Measurements from ENCODE around the gene VASP. TPM values are rescaled to one million over a fixed set of nuclear protein-coding genes. Genes with fewer than 3 reads are reported as not detected.

Gene VASP
- total and polyA plus RNA-seq, 2 of the 13 experiments (the other 11 are each of a cell fraction or from before 2014, with no cell fraction given): 41.8 to 67.1 TPM

DNA sequence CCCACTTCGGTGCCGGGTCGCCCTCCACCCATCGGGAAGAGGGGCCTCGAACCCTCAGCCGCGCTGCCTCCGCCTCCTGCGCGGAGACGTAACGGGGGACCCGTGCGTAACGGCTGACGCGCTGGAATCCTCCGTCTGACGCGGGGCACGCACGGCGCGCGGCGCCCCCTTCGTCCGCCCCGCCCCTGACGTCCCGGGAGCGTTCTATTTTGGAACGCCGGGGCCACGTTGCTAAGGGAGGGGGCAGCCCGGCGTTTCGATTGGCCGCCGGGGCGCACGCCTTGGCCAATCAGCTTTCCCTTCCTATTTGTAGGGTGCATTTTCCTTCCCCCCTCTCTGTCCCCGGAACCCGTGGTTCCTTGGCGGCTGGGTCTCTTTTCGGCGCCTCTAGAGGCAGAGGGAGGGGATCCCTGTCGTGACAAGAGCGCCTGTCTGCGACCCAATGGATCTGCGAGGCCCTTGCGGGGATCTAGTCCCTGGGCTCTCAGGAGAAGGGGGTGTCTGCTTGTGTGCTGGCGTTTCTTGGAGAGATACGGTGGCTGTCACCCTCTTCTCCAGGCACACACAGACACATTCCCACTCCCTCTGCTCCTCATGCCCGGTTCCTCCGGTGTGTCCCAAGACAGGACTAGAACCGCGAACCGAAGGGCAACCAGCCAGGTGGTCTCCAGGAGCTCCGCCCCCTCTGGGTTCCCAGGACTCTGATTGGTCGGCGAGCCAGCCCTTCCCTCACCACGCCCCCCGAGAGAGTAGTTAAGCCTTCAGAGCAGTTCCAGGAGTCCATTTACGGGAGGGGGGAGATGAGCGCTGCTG, 37.9 kb upstream of the VASP start (continued):
- TF ChIP-seq TOE1 (CRISPR knock-in tag; IDR thresholded peaks at IDR 0.05) (no peak), ARID2 (CRISPR knock-in tag; IDR thresholded peaks at IDR 0.05; ENCODE audit: borderline replicate concordance) (no peak), RFXAP (CRISPR knock-in tag; IDR thresholded peaks at IDR 0.05; ENCODE audit: borderline replicate concordance) (peak; percentile 98), ZFP37 (CRISPR knock-in tag; IDR thresholded peaks at IDR 0.05; ENCODE audit: borderline replicate concordance) (no peak), SCMH1 (CRISPR knock-in tag; IDR thresholded peaks at IDR 0.05; ENCODE audit: borderline replicate concordance) (no peak), RFX1 (IDR thresholded peaks at IDR 0.05) (peak; percentile 79), MIXL1 (CRISPR knock-in tag; IDR thresholded peaks at IDR 0.05) (no peak), ZNF788 (CRISPR knock-in tag; IDR thresholded peaks at IDR 0.05; ENCODE audit: borderline replicate concordance) (peak; percentile 92), NKX3-1 (CRISPR knock-in tag; IDR thresholded peaks at IDR 0.05) (no peak), ZSCAN21 (CRISPR knock-in tag; IDR thresholded peaks at IDR 0.05; ENCODE audit: borderline replicate concordance) (no peak; the same call in 1 of the 2 replicates), PCBP1 (IDR thresholded peaks at IDR 0.05; ENCODE audit: borderline replicate concordance, low read depth, low read length) (no peak), ZNF432 (CRISPR knock-in tag; IDR thresholded peaks at IDR 0.05; ENCODE audit: borderline replicate concordance) (no peak)
- TF ChIP-seq, protein P1, sequence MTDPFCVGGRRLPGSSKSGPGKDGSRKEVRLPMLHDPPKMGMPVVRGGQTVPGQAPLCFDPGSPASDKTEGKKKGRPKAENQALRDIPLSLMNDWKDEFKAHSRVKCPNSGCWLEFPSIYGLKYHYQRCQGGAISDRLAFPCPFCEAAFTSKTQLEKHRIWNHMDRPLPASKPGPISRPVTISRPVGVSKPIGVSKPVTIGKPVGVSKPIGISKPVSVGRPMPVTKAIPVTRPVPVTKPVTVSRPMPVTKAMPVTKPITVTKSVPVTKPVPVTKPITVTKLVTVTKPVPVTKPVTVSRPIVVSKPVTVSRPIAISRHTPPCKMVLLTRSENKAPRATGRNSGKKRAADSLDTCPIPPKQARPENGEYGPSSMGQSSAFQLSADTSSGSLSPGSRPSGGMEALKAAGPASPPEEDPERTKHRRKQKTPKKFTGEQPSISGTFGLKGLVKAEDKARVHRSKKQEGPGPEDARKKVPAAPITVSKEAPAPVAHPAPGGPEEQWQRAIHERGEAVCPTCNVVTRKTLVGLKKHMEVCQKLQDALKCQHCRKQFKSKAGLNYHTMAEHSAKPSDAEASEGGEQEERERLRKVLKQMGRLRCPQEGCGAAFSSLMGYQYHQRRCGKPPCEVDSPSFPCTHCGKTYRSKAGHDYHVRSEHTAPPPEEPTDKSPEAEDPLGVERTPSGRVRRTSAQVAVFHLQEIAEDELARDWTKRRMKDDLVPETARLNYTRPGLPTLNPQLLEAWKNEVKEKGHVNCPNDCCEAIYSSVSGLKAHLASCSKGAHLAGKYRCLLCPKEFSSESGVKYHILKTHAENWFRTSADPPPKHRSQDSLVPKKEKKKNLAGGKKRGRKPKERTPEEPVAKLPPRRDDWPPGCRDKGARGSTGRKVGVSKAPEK (CRISPR knock-in tag; IDR thresholded peaks at IDR 0.05; ENCODE audit: borderline replicate concordance): no peak
- TF ChIP-seq, protein P2, sequence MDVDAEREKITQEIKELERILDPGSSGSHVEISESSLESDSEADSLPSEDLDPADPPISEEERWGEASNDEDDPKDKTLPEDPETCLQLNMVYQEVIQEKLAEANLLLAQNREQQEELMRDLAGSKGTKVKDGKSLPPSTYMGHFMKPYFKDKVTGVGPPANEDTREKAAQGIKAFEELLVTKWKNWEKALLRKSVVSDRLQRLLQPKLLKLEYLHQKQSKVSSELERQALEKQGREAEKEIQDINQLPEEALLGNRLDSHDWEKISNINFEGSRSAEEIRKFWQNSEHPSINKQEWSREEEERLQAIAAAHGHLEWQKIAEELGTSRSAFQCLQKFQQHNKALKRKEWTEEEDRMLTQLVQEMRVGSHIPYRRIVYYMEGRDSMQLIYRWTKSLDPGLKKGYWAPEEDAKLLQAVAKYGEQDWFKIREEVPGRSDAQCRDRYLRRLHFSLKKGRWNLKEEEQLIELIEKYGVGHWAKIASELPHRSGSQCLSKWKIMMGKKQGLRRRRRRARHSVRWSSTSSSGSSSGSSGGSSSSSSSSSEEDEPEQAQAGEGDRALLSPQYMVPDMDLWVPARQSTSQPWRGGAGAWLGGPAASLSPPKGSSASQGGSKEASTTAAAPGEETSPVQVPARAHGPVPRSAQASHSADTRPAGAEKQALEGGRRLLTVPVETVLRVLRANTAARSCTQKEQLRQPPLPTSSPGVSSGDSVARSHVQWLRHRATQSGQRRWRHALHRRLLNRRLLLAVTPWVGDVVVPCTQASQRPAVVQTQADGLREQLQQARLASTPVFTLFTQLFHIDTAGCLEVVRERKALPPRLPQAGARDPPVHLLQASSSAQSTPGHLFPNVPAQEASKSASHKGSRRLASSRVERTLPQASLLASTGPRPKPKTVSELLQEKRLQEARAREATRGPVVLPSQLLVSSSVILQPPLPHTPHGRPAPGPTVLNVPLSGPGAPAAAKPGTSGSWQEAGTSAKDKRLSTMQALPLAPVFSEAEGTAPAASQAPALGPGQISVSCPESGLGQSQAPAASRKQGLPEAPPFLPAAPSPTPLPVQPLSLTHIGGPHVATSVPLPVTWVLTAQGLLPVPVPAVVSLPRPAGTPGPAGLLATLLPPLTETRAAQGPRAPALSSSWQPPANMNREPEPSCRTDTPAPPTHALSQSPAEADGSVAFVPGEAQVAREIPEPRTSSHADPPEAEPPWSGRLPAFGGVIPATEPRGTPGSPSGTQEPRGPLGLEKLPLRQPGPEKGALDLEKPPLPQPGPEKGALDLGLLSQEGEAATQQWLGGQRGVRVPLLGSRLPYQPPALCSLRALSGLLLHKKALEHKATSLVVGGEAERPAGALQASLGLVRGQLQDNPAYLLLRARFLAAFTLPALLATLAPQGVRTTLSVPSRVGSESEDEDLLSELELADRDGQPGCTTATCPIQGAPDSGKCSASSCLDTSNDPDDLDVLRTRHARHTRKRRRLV (CRISPR knock-in tag; IDR thresholded peaks at IDR 0.05): peak; percentile 96
- TF ChIP-seq, protein P3, sequence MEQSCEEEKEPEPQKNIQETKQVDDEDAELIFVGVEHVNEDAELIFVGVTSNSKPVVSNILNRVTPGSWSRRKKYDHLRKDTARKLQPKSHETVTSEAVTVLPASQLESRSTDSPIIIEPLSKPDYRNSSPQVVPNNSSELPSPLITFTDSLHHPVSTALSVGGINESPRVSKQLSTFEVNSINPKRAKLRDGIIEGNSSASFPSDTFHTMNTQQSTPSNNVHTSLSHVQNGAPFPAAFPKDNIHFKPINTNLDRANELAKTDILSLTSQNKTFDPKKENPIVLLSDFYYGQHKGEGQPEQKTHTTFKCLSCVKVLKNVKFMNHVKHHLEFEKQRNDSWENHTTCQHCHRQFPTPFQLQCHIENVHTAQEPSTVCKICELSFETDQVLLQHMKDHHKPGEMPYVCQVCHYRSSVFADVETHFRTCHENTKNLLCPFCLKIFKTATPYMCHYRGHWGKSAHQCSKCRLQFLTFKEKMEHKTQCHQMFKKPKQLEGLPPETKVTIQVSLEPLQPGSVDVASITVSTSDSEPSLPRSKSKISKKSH (CRISPR knock-in tag; IDR thresholded peaks at IDR 0.05; ENCODE audit: borderline replicate concordance): no peak; the same call in 1 of the 2 replicates
- TF ChIP-seq, protein P4, sequence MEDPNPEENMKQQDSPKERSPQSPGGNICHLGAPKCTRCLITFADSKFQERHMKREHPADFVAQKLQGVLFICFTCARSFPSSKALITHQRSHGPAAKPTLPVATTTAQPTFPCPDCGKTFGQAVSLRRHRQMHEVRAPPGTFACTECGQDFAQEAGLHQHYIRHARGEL (CRISPR knock-in tag; IDR thresholded peaks at IDR 0.05): peak; percentile 28; the same call in 1 of the 2 replicates
- TF ChIP-seq, protein P5, sequence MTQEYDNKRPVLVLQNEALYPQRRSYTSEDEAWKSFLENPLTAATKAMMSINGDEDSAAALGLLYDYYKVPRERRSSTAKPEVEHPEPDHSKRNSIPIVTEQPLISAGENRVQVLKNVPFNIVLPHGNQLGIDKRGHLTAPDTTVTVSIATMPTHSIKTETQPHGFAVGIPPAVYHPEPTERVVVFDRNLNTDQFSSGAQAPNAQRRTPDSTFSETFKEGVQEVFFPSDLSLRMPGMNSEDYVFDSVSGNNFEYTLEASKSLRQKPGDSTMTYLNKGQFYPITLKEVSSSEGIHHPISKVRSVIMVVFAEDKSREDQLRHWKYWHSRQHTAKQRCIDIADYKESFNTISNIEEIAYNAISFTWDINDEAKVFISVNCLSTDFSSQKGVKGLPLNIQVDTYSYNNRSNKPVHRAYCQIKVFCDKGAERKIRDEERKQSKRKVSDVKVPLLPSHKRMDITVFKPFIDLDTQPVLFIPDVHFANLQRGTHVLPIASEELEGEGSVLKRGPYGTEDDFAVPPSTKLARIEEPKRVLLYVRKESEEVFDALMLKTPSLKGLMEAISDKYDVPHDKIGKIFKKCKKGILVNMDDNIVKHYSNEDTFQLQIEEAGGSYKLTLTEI (CRISPR knock-in tag; conservative IDR thresholded peaks at IDR 0.05): no peak
